Medulla oblongata (tissue), 1 donor: Measurements from ENCODE around the gene TECPR2.
"Not testable (repeated sequence)": the region's sequence is repeated elsewhere in the genome, so short reads cannot be mapped to it uniquely, and the experiment has no call there.

Source experiments
- DNase-seq: peaks from one replicate; pipeline ENCODE4 v3.0.0-alpha.2; 2015; ENCODE audit errors: extremely low spot score

Gene TECPR2

GRCh38 chr14:102528431-102529170, 165.9 kb downstream of the TECPR2 start:
- no peak for DNase-seq

GRCh38 chr14:102530828-102531478, 168.2 kb downstream of the TECPR2 start:
- no peak for DNase-seq

- DNase-seq, result no peak
Measured at GRCh38 chr14:102532204-102532658, 169.5 kb downstream of the TECPR2 start.

GRCh38 chr14:102537981-102538601, 175.3 kb downstream of the TECPR2 start:
- DNase-seq, result no peak

GRCh38 chr14:102538602-102539543, 176.1 kb downstream of the TECPR2 start:
- no peak for DNase-seq

GRCh38 chr14:102539544-102540314, 177.0 kb downstream of the TECPR2 start:
- DNase-seq, result no peak

- DNase-seq, result no peak
Measured at GRCh38 chr14:102540315-102541028, 177.7 kb downstream of the TECPR2 start.

- not testable (repeated sequence) for DNase-seq
Measured at GRCh38 chr14:102541029-102541491, 178.3 kb downstream of the TECPR2 start.

- DNase-seq, result no peak
Measured at GRCh38 chr14:102541771-102542170, 179.0 kb downstream of the TECPR2 start.

- no peak for DNase-seq
Measured at GRCh38 chr14:102544046-102544746, 181.5 kb downstream of the TECPR2 start.

GRCh38 chr14:102544747-102545460, 182.2 kb downstream of the TECPR2 start:
- no peak for DNase-seq

GRCh38 chr14:102545461-102546265, 182.9 kb downstream of the TECPR2 start:
- DNase-seq, result no peak

GRCh38 chr14:102548616-102549240, 186.0 kb downstream of the TECPR2 start:
- DNase-seq, result no peak

- not testable (repeated sequence) for DNase-seq
Measured at GRCh38 chr14:102550927-102551401, 188.2 kb downstream of the TECPR2 start.
